Fibroblast of skin of right quadriceps (primary cell): ENCODE data around the gene CACNB1.

Source experiments
- DNase-seq: peaks from one replicate; pipeline ENCODE4 v3.0.0-alpha.2; 2013

The CACNB1 gene

DNA sequence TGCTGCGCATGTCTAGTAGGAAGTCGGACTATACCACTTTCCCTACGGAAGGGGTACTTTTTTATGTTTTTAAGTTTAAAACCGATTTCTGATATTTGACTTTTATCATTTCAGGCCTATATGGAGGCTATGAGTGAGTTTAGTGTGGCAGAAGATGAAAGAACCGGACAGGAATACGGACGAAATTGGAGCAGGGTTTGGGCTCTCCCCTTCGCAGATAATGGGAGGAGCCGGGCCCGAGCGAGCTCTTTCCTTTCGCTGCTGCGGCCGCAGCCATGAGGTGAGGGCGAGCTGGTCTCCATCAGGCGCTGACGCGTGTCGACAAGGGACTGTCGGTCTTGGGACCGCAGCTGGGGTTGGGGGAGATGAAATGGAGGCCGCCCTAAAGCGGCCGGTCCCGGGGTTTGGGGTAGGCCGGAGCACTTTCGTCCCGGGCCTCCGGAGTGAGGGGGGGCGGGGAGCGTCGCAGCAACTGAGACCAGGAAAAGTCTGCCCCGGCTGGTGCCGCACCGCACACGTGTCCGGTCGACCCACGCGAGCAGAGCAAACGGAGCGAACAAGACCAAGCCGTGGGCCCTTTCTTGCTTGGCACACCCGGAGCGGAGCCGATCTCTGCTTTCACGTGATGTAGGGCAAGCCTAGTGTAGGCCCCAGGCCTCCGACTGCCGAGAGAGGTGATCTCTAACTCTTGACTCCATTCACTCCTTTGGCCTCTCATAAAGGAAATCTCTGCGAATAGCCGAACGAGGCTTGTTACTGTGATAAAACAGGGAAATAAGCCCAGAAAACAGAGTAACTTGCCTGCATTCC, 2.8 kb upstream of the CACNB1 start, which contains the start of gene RPL19:
Gene RPL19, plus strand, starts transcription at position 214 of the 810 bp plus-strand sequence. Its CDS starts 62 bp downstream, at position 276.
- DNase-seq = no peak

DNA sequence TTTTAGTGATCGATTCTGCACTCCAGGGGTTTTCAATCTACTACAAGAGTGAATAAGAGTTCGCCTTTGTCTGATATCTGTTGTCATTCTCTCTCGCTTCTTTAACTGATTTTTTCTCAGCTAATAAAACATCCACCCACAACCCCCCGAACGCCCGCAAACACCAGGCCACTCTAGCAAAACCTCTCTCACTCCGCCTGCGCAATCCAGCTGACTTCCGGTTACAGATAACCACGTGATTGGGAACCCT, 2.3 kb upstream of the CACNB1 start:
- peak; percentile 95 for DNase-seq

DNA sequence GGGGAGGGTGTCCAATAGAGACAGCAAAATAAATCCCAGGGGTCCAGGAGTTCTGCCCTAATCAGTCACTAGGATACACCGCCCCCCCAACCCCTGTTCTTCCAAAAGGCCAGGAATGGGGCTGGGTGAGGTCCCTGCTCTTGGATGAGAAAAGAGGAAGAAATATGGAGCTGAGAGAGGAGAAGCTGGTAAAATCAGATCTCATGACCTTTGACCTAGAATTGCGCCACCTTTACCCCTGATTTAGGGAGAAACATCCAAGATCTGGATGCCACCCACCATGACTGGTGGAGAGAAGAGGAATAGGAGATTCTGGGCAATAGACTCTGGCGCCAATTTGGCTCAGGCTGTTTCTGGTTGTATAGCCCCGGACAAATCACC, 707 bp upstream of the CACNB1 start:
- DNase-seq = no peak

DNA sequence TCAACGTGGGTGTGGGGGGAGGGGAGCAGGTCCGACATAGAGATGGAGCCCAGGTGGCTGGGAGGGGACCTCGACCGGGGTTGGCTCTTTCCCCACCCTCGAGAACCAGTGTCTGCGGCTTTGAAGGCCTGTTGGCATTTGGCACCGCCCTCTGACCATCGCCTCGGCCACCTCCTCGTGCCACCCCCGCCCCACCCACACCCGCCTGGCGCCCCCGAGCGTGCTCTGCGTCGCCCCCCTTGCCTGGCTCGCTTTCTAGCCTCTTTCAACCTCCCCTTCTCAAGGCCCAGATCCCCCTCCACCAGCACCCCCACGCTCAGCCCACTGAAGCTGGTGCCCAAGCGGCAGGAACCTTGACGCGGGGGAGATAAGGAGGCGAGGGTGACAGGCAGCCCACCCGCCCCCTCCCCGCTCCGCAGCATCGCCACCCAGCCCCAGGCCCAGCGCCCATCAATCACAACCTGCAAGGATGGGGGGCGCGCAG, 619 bp downstream of the CACNB1 start:
- DNase-seq = no peak

DNA sequence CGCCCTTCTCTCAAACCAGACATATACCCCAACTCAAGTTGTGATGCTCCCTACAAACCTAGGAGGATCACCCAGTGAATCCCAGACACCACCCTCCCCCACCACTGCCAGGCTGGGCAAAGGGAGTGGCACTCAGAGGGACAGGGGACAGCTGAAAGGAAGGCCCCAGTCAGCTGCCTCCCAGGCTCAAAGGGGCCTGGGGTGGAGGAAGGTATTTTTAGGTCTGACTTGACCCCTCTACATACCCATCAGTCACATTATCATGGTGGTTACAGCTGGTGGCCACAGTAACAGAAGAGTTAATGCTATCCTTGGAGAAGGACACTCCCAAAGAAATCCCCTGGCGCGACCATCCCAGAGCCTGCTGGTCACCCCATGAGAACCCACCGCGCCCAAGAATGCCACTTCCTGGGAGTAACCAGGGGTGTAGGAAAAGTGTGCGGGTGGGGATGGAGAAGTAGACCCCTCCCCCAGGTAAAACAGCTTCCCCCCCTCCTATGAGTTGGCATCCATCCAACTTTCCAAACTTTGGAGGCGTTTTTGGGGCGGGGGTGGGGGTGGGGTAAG, 1.1 kb downstream of the CACNB1 start:
- DNase-seq = no peak

DNA sequence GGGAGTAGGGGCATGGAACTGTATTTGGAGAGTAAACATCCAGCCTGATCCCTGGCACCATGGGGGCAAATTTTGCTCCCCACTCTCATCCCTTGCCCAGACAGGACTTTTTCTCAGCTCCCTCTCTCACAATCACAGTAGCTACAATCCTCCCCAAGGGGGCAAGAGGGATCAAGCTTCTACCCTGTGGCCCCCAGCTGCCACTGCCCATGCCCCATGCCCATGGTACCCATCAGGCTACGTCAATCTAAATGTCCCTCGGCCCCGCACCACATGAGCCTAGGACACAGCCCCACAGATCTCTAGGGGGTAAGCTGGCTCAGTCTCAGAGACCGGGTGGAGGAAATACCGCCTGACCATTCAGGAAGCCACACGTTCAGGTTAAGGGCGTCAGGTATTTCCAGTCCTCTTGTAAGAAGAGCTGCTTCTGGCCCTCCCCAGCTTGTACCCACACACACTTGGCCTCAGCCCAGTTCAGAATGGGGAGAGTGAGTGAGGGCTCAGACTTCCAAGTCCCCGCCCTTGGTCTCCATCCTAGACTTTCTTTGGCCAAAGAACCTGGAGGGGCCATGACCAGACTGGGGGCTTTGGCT, 1.8 kb downstream of the CACNB1 start:
- no peak for DNase-seq

DNA sequence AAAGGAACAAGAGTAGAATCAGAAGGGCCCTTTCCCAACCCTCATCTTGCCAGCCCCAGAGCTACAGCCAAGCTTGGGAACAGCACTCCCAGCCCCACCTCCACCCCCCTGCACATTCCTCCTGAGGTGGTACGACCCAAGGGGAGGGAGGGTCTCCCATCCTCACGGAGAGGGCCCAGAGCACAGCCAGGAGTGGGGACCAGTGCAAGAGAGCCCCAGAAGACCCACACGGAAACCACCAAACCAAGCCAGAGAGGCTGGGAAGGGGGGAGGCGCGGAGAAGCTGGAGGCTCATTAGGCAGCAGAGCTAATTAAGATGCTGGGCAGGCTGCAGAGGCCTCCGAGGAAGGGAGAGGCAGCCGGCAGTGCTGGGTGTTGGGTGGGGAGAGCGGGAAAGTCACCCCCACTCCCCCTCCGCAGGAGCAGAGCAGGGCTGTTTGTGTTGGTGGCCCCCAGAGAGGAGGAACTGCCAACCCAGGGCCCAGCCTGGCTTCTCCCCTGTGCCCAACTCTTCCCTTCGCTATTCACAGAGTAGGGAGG, 2.4 kb downstream of the CACNB1 start:
- DNase-seq = no peak

DNA sequence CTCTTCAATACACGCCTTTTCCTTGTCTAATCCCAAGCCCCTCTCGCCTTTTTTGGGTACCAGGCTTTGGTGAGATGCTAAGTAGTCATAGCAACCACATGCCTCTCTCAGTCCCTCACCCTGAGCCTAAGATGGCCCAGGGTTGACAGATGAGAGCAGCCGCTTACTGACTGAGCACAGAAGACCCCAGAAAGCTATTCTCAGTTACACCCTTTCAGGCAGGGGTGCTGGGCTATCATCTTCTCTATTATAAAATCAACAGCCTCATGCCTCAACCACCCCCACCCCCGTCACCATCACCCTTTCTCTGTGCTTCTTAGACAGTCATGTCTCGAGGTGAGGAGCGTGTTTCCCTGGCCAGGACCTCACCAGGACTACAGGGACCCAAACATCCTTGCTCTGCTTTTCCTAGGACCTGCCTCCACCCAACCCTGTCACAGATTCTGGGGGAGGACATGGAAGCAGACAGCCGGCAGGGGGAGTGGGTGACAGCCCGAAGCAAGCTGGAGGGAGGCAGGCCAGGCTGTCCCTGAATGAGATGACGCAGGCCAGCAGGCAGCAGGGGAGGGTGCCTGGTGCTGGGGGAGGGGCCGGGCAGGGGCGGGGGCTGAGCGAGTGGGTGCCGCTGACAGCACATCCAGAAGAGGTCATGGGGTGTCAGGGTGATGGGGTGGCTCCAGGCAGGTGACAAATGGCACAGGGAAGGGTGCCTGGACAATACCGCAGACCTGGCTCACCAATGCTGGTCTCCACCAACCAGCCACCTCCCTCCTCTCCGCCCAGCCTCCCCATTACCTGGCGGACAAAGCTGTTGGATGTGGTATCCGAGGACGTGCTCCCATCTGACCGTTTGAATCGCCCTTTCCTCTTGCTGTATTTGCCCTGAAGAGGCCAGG, 3.1 kb downstream of the CACNB1 start:
- DNase-seq = peak; percentile 72

DNA sequence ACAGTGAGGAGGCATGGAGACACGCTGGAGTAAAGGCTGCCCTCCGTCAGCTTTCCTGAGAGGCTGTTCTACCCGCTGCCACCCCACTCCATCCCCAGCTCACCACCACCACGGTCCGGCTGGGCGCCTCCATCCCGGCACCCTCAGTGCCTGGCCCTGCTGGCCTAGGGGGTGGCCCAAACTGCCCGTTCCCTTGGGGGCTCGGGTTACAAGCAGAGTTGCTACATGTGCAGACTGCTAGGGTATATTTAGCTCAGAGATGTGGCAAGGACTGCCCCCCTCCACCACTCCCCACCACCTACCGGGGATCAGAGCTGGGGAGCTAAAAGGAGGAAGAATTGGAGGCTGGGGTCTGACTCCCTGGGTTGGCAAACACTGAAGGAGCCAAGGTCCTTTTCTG, 4.1 kb downstream of the CACNB1 start:
- DNase-seq = no peak

DNA sequence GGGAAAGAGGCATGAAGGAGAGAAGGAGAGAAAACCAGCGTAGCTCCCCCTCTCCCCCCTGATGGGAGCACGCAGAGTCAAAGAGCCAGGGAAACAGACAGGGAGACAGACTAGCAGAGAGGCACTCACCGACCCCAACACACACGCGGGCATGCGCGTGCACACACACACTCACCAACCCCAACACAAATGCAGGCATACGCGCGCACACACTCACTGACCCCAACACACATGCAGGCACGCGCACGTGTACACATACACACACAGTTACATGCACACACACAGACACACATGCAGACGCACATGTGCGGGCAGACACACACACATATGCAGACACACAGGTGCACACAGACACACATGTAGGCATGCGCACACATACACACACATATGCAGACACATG, 4.6 kb downstream of the CACNB1 start:
- no peak for DNase-seq

DNA sequence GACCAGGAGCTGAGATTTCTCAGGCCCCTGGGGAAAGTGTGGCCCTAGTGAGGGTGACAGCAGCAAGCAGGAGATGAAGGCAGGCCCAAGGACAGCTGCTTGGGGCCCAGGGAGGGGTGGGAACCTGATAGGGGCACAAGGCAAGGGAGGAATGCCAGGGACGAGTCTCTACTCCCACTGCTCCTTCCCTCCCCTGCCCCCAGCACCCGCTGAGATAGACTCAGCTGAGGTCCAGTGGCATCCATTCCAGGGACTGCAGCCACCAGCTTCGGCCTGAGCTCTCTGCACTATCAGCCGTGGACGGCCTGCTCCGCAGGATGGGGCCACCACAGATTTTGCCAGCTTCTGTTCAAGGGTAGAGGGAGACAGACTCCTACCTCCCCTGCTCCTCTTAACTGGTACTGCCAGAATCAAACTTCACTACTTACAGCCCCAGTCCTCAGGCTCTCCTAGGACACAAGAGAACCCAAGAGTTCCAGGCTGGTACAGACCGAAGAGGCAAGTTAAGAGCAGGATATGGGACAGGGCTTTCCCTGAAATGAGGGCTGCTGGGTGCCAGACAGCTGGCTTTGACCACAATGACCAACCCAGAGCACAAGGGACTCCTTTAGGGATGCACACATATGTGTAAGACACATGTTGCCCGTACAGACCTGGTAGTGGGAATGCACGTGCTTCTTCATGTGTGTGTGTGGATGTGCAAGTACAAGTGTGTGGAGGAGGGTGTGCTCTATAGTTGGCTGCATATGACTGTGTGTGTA, 5.5 kb downstream of the CACNB1 start:
- no peak for DNase-seq

DNA sequence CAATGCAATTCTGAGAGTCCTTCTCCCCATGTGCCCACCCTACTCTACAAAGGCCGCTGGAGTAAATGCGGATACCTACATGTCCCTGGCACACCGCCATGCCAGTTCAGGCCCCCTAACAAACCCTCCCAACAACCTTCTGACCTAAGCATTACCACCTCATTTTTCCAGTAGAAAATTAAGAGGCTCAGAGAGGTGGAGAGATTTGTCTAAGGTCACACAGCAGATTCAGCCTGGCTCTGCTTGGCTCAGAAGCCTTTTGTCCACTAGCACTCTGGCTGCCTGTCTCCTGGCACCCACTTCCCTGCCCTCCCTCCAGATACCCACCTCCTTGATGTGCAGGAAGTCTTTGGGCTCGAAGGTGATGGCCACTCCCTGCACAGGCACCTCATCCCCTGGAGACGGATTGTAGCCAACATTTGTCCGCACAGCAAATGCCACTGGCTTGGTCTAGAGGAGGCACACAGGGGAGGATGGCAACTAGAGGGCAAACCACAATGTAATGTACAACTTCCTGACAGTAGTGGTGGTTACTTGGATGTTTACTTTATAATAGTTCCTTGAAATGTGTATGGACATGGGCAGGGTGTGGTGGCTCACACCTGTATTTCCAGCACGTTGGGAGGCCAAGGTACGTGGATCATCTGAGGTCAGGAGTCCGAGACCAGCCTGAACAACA, 10.2 kb downstream of the CACNB1 start:
- DNase-seq = no peak

DNA sequence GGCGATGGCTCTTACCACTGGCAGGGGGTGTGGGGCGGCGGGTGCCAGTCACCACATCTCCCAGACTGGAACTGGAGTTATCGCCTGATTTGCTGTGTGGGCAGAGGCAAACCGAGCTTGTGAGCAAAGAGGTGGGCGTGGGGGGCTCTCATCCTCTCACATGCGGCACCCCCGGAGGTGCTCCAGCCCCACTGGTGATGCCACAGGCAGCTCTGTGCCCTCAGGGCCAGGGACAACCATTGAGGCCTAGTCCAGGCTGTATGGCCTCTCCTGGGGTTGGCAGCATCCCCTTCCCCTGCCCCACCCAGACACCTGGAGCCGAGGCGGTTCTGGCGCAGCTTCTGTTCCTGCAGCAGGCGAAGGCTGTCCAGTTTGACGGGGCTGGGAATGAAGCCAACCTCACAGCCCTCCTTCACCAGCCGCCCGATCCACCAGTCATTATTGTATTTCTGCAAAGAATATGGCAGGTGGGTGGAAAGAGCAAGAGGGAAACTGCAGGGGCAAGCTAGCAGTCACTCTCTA, 10.9 kb downstream of the CACNB1 start:
- no peak for DNase-seq

DNA sequence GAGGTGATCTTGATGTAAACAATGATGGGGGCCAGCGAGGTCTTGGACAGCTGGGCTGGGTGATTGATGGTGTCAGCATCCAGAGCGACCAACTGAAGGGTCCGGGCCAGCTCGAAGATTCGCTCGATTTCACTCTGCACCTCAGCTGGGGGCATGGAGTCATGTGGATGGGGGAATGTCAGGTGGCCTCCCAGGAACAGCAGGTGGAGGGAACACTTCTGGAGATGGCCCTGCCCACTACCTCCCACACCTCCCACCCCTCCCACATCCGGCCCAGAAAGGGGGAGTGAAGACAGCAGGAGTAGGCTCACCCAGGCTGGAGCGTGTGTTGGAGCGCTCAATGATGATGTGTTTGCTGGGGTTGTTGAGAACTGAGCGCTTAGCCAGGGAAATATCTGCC, 13.7 kb downstream of the CACNB1 start:
- DNase-seq = no peak

DNA sequence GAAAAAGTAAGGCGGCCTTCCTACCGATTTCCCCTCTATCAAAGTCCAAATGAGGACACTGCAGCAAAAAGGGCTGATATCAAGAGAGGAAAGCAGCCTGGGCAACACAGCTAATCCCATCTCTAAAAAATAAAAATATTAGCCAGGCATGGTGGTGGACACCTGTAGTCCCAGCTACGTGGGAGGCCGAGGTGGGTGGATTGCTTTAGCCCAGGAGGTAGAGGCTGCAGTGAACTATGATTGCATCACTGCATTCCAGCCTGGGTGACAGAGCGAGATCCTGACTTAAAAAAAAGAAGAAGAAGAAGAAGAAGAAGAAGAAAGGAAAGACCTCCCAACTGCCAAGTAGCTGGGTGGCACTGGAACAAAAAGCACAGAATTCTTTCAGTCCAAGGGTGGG, 14.4 kb downstream of the CACNB1 start:
- DNase-seq = no peak

DNA sequence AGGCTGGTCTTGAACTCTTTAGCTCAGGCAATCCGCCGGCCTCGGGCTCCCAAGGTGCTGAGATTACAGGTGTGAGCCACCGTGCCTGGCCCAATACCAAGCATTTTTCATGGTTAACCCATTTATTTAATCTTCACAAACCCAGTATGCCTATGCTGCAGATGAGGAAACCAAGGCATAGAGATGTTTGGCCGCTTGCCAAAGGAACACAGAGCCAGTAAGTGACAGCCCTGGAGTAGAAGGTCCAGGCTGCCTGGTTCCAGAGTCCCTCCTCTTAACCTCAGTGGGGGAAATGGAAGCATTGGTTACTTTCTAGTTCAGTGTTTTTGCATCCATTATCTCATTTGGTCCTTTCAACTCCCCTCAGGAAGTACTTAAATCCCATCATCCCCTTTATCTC, 16.2 kb downstream of the CACNB1 start:
- no peak for DNase-seq

DNA sequence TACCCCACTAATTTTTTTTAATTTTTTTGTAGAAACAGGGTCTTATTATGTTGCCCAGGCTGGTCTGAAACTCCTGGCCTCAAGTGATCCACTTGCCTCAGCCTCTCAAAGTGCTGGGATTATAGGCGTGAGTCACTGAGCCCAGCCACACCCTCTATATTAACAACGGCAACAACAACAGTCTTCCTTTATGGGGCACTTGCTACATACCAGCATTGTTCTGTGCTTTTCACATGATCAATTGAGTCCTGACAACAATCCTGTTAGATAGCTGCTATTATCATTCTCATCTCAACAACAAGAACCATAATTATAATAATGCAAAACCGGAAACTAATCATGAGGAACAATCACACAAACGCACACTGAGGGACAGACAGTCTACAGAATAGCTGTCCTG, 18.9 kb downstream of the CACNB1 start:
- DNase-seq = no peak

DNA sequence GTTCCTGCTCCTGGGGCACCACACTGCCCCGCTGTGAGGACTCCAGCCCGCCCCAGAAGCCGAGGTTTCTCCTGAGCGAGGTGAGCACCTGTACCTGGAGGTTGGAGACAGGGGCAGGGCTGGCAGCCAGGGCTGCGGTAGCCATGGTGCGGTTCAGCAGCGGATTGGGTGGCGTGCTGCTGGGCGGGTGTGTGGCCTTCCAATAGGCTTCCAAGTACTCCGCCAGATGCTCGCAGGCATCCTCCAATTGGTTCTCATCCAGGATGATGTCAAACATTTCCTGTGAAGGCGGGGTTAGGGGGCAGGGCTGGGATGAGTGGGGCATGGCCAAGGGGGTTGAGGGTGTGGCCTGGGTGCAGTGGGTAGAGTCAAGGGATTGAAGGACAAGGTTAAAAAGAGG, 20.2 kb downstream of the CACNB1 start:
- no peak for DNase-seq

DNA sequence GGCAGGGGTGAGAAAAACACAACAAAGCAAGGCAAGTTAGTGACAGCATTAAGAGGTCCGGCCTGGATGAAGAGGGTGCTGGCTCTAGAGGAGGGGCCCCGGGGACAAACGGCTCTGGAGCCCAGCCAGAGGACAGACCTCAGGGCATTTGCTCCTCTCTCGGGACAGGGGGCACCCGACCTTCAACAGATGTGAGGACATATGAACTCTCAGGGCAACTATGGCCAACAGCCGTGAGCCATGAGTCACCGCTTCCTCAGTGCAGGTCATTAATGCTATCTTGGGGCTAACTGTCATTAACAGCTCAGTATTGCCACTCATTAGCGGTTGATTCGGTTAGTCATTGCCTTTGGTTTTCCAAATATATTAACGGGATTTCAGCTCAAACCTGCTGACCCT, 21.8 kb downstream of the CACNB1 start:
- no peak for DNase-seq

DNA sequence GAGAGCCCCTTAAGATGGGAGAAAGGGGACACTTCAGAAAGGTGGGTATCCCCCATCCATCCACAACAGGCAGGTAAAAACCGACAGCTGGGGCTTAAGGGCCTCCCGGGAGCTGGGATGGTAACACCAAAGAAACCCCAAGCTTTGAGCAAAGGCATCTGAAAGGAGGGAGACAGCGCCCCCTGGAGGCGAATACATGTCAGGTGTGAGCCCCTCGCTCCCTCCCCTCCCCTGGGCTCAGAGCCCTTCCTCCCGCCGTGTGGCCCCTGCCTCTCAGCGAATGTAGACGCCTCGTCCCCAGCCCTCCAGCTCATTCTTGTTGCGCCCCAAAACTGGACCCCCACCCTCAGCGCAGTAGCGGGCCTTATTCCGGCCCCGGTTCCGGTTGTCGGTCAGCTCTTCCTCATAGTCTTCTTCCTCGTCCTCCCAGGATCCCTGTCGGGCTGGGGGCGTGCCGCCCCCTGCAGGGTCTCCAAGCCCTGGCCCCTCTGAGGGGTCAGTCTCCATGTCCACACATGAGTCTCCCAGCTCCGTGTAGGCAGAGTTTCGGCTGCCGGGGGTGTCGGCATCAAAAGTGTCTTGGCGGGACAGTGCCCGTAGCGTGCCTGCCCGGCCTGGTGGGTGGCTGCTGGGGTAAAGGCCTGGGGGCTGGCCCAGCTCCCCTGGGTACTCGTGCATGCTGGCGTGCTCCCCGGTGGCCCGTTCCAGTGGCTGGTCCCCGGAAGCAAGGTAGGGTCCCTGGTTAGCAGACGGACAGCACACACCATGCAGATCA, 22.4 kb downstream of the CACNB1 start:
- peak; percentile 55 for DNase-seq
